Stimulated activated CD4-positive, alpha-beta T cell treated with anti-CD3 and anti-CD28 coated beads, Interleukin-12 subunit alpha, Interleukin-12 subunit beta, amount 100 ng/mL, for 24 hours (primary cell): ENCODE results near the gene MINDY4B.
"Not testable (repeated sequence)": the region's sequence is repeated elsewhere in the genome, so short reads cannot be mapped to it uniquely, and the experiment has no call there.

Source experiments
- DNase-seq, 2 experiments: peaks; one replicate each; pipeline ENCODE4 v3.0.0-alpha.2; 2020; ENCODE audit warnings: low read depth in 2 of 2

MINDY4B gene

GRCh38 chr3:150898046-150898754 lies 7.0 kb downstream of the MINDY4B start:
- DNase-seq: no peak

DNA sequence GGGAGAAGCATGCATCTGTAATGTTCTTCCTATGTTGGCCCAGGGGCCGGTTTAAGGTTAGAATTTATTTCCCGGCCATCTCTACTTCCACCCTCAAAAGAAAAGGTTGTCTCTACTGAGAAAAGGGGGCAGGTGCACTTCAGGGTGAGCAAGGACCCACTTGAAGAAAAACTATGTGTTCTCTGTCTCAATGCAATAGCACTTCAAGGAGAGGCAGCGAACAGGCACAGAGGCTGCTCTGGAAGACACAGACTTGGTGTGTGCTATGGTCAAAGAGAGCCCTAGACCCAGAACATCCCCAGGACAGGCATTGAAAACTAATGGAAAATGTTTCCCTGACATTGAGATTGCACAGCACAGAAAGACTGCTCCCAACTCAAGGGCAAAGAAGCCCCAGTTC lies 7.6 kb downstream of the MINDY4B start:
- DNase-seq: no peak

- DNase-seq: no peak
Measured at GRCh38 chr3:150890831-150891230, 14.4 kb downstream of the MINDY4B start.

DNA sequence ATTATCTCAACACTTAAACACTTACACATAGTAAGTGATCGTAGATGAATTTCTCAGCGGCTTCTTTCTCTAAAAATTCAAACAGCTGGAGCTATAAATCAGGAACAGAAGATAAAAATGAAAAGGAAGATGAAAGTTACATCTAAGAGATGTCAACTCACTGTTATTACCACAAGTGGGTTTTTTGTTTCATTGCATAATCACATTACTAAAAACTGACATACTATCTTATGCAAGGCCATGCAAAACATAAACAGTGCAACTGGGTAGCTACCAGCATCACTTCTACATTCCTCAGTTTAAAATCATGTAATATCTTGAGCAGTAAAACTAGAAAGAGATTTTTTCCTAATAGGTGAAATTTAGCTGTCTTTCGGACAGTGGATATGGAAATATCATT lies 14.9 kb downstream of the MINDY4B start:
- no peak for DNase-seq

DNA sequence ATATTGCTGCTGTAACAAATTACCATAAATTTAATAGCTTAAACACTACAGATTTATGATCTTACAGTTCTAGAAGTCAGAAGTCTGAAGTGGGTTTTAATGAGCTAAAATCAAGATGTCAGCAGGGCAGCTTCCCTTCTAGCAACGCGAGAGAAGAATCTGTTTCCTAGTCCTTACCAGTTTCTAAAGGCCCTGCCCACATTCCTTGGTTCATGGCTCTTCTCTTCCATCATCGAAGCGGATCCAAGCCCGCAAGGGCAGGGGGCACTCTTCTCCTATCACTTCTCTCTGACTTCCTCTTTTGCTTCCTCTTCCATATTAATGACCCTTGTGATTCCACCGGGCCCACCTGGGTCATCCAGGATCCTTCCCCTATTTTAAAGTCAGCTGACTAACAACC lies 16.1 kb downstream of the MINDY4B start:
- no peak for DNase-seq

DNA sequence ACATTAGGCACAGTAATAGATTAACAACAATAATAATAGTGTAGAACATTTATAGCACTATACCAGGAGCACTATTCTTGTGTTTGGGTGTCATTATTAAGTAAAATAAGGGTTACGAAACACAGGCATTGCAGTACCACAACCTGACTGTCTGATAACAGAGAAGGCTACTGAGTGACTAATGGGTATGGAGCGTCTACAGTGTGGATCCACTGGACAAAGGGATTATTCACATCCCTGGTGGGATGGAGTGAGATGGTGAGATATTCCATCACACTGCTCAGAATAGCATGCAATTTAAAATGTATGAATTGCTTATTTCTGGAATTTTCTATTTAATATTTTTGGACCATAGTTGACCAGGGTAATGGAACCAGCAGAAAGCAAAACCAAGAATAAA lies 18.2 kb downstream of the MINDY4B start:
- DNase-seq: no peak

DNA sequence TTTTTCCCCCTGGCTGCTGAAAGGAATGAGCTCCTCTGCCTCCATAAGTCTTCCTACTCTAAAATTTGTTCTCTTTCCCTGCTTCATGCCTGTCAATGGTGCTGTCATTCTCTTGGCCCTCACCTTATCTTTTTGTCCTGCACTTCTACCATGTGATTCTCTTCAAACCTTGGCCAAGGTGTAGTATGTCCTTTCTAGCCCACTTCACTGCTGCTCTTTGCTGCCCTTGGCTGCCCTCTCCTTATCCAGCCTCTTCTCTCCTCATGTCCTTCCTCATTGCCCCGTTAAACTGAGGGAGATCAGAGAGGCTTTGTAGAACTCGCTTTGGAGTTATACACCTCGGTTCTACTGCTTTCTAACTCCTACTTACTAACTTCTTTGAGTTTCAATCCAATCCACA lies 19.7 kb downstream of the MINDY4B start:
- DNase-seq: no peak

- DNase-seq: no peak
Measured at GRCh38 chr3:150878996-150879575, 26.2 kb downstream of the MINDY4B start.

DNA sequence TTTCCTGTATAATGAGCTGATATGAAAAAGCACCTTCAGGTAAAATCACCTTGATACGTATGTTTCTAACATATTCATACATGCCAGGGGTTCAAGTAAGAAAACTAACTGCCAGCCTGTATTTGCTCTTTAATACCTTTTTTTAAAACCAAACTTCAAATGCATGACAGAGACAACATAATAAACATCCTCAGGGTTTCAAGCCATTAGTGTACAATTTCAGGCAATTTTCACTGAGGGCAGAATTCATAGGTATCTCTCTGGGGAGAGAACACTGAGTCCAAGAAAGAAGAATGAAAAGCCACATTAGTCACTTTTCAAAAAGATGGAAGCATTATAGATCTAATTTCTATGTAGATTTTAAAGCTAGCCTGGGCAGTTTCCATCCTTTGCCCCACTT lies 26.9 kb downstream of the MINDY4B start:
- no peak for DNase-seq

GRCh38 chr3:150877303-150877702 lies 27.9 kb downstream of the MINDY4B start:
- DNase-seq: no peak

- DNase-seq: no peak
Measured at GRCh38 chr3:150876611-150877265, 28.5 kb downstream of the MINDY4B start.

- DNase-seq: no peak
Measured at GRCh38 chr3:150875548-150875947, 29.7 kb downstream of the MINDY4B start.

- DNase-seq: no peak
Measured at GRCh38 chr3:150874666-150875219, 30.5 kb downstream of the MINDY4B start.

- DNase-seq: no peak
Measured at GRCh38 chr3:150871192-150871591, 34.0 kb downstream of the MINDY4B start.

DNA sequence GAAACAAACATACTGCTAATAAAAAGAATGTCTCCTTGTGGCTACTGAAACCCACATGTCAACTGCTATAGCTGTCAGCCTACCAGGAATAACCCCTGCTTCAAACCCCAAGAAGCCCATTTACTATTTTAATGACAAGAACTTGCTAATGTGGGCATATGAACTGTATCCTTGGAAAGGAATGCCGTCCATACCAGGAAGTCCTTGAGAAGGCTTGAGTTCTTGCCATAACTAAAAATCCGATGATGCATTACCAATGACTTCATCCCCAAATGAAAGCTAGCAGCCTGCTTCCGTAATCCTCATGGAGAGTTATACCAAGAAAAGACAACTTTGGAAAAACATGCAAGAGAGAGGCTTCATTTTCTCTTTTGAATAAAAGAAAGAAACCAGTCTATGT lies 34.8 kb downstream of the MINDY4B start:
- no peak for DNase-seq

GRCh38 chr3:150868282-150868681 lies 37.0 kb downstream of the MINDY4B start:
- DNase-seq: no peak

GRCh38 chr3:150867434-150867833 lies 37.8 kb downstream of the MINDY4B start:
- no peak for DNase-seq

DNA sequence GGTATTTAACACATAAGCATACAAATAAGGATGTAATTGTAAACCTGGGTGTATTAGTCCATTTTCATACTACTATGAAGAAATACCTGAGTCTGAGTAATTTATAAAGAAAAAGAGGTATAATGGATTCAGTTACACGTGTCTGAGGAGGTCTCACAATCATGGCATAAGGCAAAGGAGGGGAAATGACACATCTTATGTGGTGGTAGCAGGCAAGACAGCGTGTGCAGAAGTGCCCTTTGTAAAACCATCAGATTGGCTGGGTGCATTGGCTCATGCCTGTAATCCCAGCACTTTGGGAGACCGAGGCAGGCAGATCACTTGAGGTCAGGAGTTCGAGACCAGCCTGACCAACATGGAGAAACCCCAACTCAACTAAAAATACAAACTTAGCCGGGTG lies 41.3 kb downstream of the MINDY4B start:
- not testable (repeated sequence) for DNase-seq

GRCh38 chr3:150861851-150862250 lies 43.4 kb downstream of the MINDY4B start:
- no peak for DNase-seq

- not testable (repeated sequence) for DNase-seq
Measured at GRCh38 chr3:150857936-150858335, 47.3 kb downstream of the MINDY4B start.

DNA sequence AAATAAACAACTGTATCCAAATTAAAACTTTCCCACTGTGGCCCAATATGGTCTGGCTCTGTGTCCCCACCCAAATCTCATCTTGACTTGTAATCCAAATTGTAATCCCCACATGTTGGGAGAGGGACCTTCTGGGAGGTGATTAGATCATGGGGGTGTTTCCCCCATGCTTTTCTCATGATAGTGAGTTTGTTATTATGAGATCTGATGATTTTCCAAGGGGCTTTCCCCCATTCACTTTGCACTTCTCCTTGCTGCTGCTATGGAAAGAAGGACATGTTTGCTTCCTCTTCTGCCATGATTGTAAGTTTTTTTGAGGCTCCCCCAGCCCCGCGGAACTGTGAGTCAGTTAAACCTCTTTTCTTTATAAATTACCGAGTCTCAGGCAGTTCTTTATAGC lies 55.0 kb downstream of the MINDY4B start:
- DNase-seq: no peak

GRCh38 chr3:150848864-150849263 lies 56.4 kb downstream of the MINDY4B start:
- DNase-seq: no peak

- no peak for DNase-seq
Measured at GRCh38 chr3:150847433-150847832, 57.8 kb downstream of the MINDY4B start.
